Mucosa of descending colon (tissue), 3 donors: ENCODE results near the gene HDAC9. TPM values are rescaled to one million over a fixed set of nuclear protein-coding genes. Genes with fewer than 3 reads are reported as not detected.
A peak's percentile ranks its signal among the peaks of the same experiment; 100 is the strongest.

ENCODE experiments used
- ATAC-seq: fragments of 200-7000 bp; cut with Tn5 transposase; one replicate; pipeline ENCODE4 v1.9.1; 2020; ENCODE audit warnings: mild to moderate bottlenecking, moderate library complexity
- DNase-seq, 3 donors: peaks; one replicate each; pipeline ENCODE4 v3.0.0-alpha.2; 2020
- H3K36me3 ChIP-seq: fragments of 200-600 bp; one replicate; pipeline ENCODE4 v1.8.0; 2021; ENCODE audit warnings: low read depth, mild to moderate bottlenecking
- H3K4me1 ChIP-seq: fragments of 200-600 bp; one replicate; pipeline ENCODE4 v1.8.0; 2021; ENCODE audit warnings: low read depth, mild to moderate bottlenecking
- H3K4me3 ChIP-seq: fragments of 200-600 bp; one replicate; pipeline ENCODE4 v1.8.0; 2021; ENCODE audit warnings: mild to moderate bottlenecking
- H3K9me3 ChIP-seq: fragments of 200-600 bp; one replicate; pipeline ENCODE4 v1.8.0; 2021; ENCODE audit warnings: mild to moderate bottlenecking
- intact Hi-C, 2 donors: fragments of 100-400 bp; cut with DNase I in 1 of 2; cut with micrococcal nuclease in 1 of 2; formaldehyde crosslinking; loops; one replicate each; pipeline versions ENCODE4 v1.11.0 to v1.11.1; 2022; cut with DNase I, micrococcal nuclease
- total RNA-seq, 3 donors: library from RNA; stranded (reverse); fragmentation: NEBNext Ultra II Directional in 2 of 3; extraction: Animal tissue kit (Norgen Biotek cat#: 25700) in 2 of 3; gene quantifications; one replicate each; pipeline versions ENCODE4 v1.2.1 to v1.2.4, GENCODE V29; 2021 to 2023
- TF ChIP-seq, protein P1 (sequence below): fragments of 200-600 bp; IDR thresholded peaks from one replicate; pipeline ENCODE4 v1.8.0; 2022; ENCODE audit warnings: antibody characterized with exemption, mild to moderate bottlenecking
- donor health status: DM: no; HTN: no; CAD: no; lungs with moderate emphysema.
- donor health status: DM: no; HTN: no; CAD: no.
- donor health status: DM: no; HTN: yes; CAD: no.

Gene HDAC9
- total RNA-seq, 3 donors from 2014 or later: 16.0 to 20.4 (median 17.5) TPM

DNA sequence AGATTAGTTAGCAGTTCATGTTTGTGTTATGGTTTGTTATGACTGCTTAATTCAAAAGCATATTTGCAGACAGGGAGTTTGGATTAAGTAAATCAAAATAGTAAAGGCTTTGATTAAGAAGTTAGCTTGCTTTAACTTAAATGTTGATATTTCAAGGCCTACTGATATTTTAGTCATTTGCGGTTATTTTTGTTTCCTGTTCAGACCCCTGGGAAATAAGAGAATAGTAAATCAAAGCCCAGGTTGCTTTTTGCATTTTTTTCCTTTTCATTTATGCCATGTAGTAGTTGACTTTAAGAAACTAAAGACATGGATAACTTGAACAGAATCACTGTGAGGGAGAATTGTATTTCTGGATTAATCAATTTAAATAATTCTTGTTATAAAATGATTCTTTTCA, 77.3 kb downstream of the HDAC9 start:
- no peaks in the 10 kb centered on the region for H3K36me3 ChIP-seq
- ATAC-seq (no peak), DNase-seq (no peak)
- H3K4me1 ChIP-seq: peaks cover 9% of the 10 kb centered on the region
- H3K4me3 ChIP-seq: no peak overlapping the region
- TF ChIP-seq, protein P1, sequence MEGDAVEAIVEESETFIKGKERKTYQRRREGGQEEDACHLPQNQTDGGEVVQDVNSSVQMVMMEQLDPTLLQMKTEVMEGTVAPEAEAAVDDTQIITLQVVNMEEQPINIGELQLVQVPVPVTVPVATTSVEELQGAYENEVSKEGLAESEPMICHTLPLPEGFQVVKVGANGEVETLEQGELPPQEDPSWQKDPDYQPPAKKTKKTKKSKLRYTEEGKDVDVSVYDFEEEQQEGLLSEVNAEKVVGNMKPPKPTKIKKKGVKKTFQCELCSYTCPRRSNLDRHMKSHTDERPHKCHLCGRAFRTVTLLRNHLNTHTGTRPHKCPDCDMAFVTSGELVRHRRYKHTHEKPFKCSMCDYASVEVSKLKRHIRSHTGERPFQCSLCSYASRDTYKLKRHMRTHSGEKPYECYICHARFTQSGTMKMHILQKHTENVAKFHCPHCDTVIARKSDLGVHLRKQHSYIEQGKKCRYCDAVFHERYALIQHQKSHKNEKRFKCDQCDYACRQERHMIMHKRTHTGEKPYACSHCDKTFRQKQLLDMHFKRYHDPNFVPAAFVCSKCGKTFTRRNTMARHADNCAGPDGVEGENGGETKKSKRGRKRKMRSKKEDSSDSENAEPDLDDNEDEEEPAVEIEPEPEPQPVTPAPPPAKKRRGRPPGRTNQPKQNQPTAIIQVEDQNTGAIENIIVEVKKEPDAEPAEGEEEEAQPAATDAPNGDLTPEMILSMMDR: no peak
- H3K9me3 ChIP-seq: no peaks in the 10 kb centered on the region
- intact Hi-C loops: loop anchor here (5.0 to 10.0 kb wide), 2 partner anchors 218 to 221 kb away; no protein-coding TSS in a partner anchor

DNA sequence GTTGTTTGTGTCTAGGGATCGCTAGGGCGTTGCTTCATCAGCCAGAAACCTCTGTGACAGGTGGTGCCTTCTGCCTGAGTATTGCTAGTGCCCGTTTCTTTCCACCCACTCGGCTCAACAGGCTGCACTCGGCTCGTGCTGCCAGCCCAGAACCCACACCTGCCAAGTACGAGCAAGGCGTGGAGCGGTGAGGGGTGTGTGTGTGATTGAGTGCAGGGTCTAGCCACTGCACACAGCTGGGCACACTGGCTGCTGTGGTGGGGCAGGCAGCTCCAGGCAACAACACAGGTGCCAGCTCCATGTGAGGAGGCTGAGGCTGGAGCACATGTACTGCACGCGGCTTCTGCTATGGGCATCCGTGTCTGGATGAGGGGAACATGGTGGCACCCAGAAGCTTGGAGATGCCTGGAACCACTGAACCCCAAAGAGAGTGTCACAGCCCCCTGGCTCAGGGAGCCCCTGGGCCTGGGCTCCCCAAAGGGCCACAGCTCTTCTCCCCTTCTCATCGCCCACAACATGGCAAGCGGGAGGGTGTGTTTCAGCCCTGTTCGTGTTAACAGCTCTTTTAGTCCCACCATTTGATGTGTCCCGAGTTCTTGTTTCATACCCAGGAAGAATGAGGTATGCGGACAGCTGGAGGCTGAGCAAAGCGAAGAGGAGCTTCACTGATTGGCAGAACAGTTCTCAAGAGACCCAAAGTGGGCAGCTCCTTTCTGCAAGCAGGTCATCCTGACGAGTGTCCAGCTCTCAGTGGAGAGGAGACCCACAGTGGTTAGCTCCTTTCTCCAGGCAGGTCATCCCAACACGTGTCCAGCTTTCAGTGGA, 78.1 kb downstream of the HDAC9 start:
- peaks cover 9% of the 10 kb centered on the region for H3K4me1 ChIP-seq
- TF ChIP-seq, protein P1: no peak
- DNase-seq (no peak), ATAC-seq (no peak)
- no peaks in the 10 kb centered on the region for H3K9me3 ChIP-seq
- intact Hi-C loops: loop anchor here (5.0 to 10.0 kb wide), 2 partner anchors 219 to 221 kb away; no protein-coding TSS in a partner anchor
- H3K36me3 ChIP-seq: no peaks in the 10 kb centered on the region
- H3K4me3 ChIP-seq: no peak overlapping the region

DNA sequence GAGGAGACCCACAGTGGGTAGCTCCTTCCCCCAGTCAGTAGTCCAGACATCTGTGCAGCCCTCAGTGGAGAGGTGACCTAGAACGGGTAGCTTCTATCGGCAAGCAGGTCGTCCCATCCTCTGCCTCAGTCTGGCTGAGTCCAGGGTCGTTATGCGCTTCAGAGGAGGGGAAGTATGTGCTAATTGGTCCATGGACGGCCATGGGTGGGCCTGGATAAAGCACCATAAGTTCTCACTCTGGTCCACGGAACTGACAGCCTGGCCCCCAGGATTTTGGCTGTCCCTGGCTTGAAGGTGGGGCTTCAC, 78.6 kb downstream of the HDAC9 start:
- TF ChIP-seq, protein P1: no peak
- Histone ChIP-seq H3K4me3 (no peak overlapping the region), H3K4me1 (peaks cover 9% of the 10 kb centered on the region), H3K9me3 (no peaks in the 10 kb centered on the region), H3K36me3 (no peaks in the 10 kb centered on the region)
- ATAC-seq (no peak), DNase-seq (no peak)
- intact Hi-C loops: loop anchor here (5.0 to 10.0 kb wide), 2 partner anchors 219 to 222 kb away; no protein-coding TSS in a partner anchor

DNA sequence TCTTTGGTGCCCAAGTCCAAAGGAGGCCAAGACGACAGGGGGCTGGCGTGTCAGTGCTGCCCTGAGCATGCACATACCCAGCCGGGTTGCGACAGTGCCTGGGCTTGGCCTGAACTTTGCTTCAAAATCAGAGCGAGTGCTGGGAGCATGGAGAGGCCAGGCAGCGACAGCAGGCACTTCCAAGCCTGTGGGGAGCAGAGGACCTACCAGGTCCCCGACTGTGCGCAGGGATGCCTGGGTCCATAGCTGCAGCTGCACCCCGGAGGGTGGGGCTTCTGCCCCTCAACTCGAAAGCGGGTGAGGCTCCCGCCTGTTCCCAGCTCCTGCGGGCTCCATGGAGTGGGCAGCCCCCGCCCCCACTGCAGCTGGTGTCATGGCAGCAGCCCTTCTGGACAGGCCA, 79.1 kb downstream of the HDAC9 start:
- TF ChIP-seq, protein P1: no peak
- intact Hi-C loops: loop anchor here (5.0 to 10.0 kb wide), 2 partner anchors 220 to 222 kb away; no protein-coding TSS in a partner anchor
- Histone ChIP-seq H3K4me1 (peaks cover 9% of the 10 kb centered on the region), H3K9me3 (no peaks in the 10 kb centered on the region), H3K4me3 (no peak overlapping the region), H3K36me3 (no peaks in the 10 kb centered on the region)
- no peak for ATAC-seq
- peak in 2 of 3 donors; percentile 24 to 50 for DNase-seq

DNA sequence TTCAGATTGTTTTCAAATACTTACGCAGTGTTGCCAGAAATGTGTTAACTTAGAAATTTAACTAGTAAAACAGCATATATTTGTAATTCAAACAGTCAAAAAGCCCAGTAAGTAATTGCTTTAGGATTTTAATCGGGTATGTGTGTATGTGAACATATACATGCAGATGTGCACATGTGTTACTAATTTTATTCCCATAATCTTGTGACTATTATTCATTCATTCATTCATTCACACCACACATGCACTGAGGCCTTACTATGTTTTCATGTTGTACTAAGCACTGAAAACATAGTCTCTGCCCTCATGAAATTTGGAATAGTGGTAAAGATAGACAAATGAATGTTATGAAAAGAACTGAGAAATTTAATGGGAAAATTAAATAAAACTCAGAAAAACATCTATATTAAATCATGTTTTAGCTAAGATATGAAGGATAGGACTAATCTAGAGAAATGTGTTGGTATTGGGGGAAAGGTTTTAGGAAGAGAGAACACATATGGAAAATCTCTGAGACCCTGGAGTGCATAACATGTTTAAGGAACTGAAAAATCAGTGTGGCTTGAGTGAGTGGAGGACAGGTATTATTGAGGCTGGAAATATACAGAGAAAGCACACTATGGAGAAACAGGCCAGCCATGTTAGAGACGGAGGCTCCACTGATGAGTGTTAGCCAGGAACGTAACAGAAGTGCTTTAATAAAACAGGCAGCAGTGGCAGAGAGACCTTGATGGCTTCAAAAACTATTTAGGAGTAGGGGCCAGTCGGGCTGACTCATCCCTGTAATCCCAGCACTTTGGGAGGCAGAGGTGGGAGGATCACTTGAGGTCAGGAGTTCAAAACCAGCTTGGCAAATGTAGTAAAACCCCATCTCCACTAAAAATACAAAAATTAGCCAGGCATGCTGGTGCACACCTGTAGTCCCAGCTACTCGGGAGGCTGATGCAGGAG, 80.3 kb downstream of the HDAC9 start:
- TF ChIP-seq, protein P1: no peak
- Histone ChIP-seq H3K4me1 (peaks cover 4% of the 10 kb centered on the region), H3K4me3 (no peak overlapping the region), H3K9me3 (no peaks in the 10 kb centered on the region), H3K36me3 (no peaks in the 10 kb centered on the region)
- no peak for DNase-seq
- intact Hi-C loops: loop anchor here in 1 of 2 donors (10.0 kb wide), 1 partner anchor 221 kb away; no protein-coding TSS in a partner anchor
- ATAC-seq: no peak
